ENCODE data around the gene UBE2A.

GRCh38 chrX:119602701-119603255 lies 28.4 kb downstream of the UBE2A start:
- TF ChIP-seq POLR2A (IDR thresholded peaks at IDR 0.05; ENCODE audit: low read length): no peak
- TF ChIP-seq GATA1 (IDR thresholded peaks at IDR 0.05; ENCODE audit: low read depth, low read length): no peak

Measured in erythroblast (primary cell).